Liver (tissue), 9 donors: Measurements from ENCODE around the gene DPM2. TPM values are rescaled to one million over a fixed set of nuclear protein-coding genes. Genes with fewer than 3 reads are reported as not detected.

ENCODE experiments used
- DNase-seq: peaks from one replicate; pipeline ENCODE4 v3.0.0-alpha.2; 2017; ENCODE audit warnings: low spot score
- H3K27ac ChIP-seq, 2 donors: one replicate each; pipeline ENCODE4 v1.7.0; 2013; ENCODE audit warnings: inconsistent platforms in 2 of 2, low read length in 2 of 2, control low read depth in 1 of 2, low read depth in 1 of 2, mild to moderate bottlenecking in 1 of 2
- H3K27me3 ChIP-seq, 4 donors: one replicate each; pipeline versions ENCODE4 v1.6.1 to v1.7.0; 2013; ENCODE audit warnings: low read length in 3 of 4, inconsistent platforms in 1 of 4, mild to moderate bottlenecking in 1 of 4, moderate library complexity in 1 of 4; ENCODE audit not compliant: control insufficient read depth in 4 of 4, insufficient read depth in 4 of 4
- H3K36me3 ChIP-seq, 4 donors: one replicate each; pipeline versions ENCODE4 v1.6.1 to v1.7.0; 2013; ENCODE audit warnings: low read length in 3 of 4, mild to moderate bottlenecking in 3 of 4, low read depth in 1 of 4, moderate library complexity in 1 of 4; ENCODE audit not compliant: control insufficient read depth in 4 of 4, insufficient read depth in 3 of 4
- H3K4me1 ChIP-seq, 4 donors: one replicate each; pipeline versions ENCODE4 v1.6.1 to v1.7.0; 2013; ENCODE audit warnings: low read length in 3 of 4, mild to moderate bottlenecking in 3 of 4, moderate library complexity in 1 of 4; ENCODE audit not compliant: control insufficient read depth in 4 of 4, insufficient read depth in 4 of 4
- H3K4me3 ChIP-seq, 3 donors: one replicate each; pipeline versions ENCODE4 v1.6.1 to v1.7.0; 2013; ENCODE audit warnings: low read length in 3 of 3, control low read depth in 1 of 3, low read depth in 1 of 3, mild to moderate bottlenecking in 1 of 3
- H3K9ac ChIP-seq, 2 donors: one replicate each; pipeline ENCODE4 v1.7.0; 2013; ENCODE audit warnings: low read length in 2 of 2, mild to moderate bottlenecking in 2 of 2, moderate library complexity in 2 of 2, control low read depth in 1 of 2, low read depth in 1 of 2
- H3K9me3 ChIP-seq, 4 donors: one replicate each; pipeline versions ENCODE4 v1.6.1 to v1.7.0; 2013; ENCODE audit warnings: low read length in 3 of 4; ENCODE audit not compliant: control insufficient read depth in 4 of 4
- ATF3 ChIP-seq: IDR thresholded peaks from 2 replicates; pipeline ENCODE4 v1.6.1; 2016; ENCODE audit warnings: antibody characterized with exemption
- CTCF ChIP-seq: fragments of 150-350 bp; IDR thresholded peaks from 2 replicates; pipeline ENCODE4 v1.5.1; 2017; ENCODE audit warnings: improper control_type of control experiment, low read depth, low read length; ENCODE audit not compliant: missing input control
- EGR1 ChIP-seq, 2 donors: IDR thresholded peaks; 2 replicates each; pipeline ENCODE4 v1.6.1; 2016 to 2018; ENCODE audit warnings: antibody characterized with exemption in 2 of 2, low read depth in 2 of 2
- FOXA1 ChIP-seq: IDR thresholded peaks from 2 replicates; pipeline ENCODE4 v1.6.1; 2016; ENCODE audit warnings: antibody characterized with exemption
- FOXA2 ChIP-seq: IDR thresholded peaks from 2 replicates; pipeline ENCODE4 v1.6.1; 2016; ENCODE audit warnings: antibody characterized with exemption
- GABPA ChIP-seq, 2 donors: IDR thresholded peaks in 1 of 2; conservative IDR thresholded peaks in 1 of 2; 2 replicates each; pipeline ENCODE4 v1.6.1; 2016; ENCODE audit warnings: antibody characterized with exemption in 2 of 2, mild to moderate bottlenecking in 1 of 2, moderate library complexity in 1 of 2
- HNF4A ChIP-seq, 2 donors: conservative IDR thresholded peaks; 2 replicates each; pipeline ENCODE4 v1.6.1; 2016; ENCODE audit warnings: antibody characterized with exemption in 2 of 2, mild to moderate bottlenecking in 2 of 2
- HNF4G ChIP-seq: IDR thresholded peaks from 2 replicates; pipeline ENCODE4 v1.6.1; 2016; ENCODE audit warnings: antibody characterized with exemption
- JUND ChIP-seq, 2 donors: IDR thresholded peaks; 2 replicates each; pipeline ENCODE4 v1.6.1; 2016; ENCODE audit warnings: antibody characterized with exemption in 2 of 2
- MAX ChIP-seq: IDR thresholded peaks from 2 replicates; pipeline ENCODE4 v1.6.1; 2016; ENCODE audit warnings: antibody characterized with exemption
- NR2F2 ChIP-seq: IDR thresholded peaks from 2 replicates; pipeline ENCODE4 v1.6.1; 2016; ENCODE audit warnings: antibody characterized with exemption
- RAD21 ChIP-seq, 2 donors: IDR thresholded peaks; 2 replicates each; pipeline ENCODE4 v1.6.1; 2016; ENCODE audit warnings: antibody characterized with exemption in 2 of 2, mild to moderate bottlenecking in 2 of 2
- REST ChIP-seq: IDR thresholded peaks from 2 replicates; pipeline ENCODE4 v1.6.1; 2016; ENCODE audit warnings: antibody characterized with exemption, mild to moderate bottlenecking
- RXRA ChIP-seq, 2 donors: IDR thresholded peaks; 2 replicates each; pipeline ENCODE4 v1.6.1; 2017 to 2018; ENCODE audit warnings: antibody characterized with exemption in 2 of 2, mild to moderate bottlenecking in 1 of 2
- SP1 ChIP-seq: IDR thresholded peaks from 2 replicates; pipeline ENCODE4 v1.6.1; 2018; ENCODE audit warnings: antibody characterized with exemption, mild to moderate bottlenecking
- TAF1 ChIP-seq: conservative IDR thresholded peaks from 2 replicates; pipeline ENCODE4 v1.6.1; 2016; ENCODE audit warnings: antibody characterized with exemption, mild to moderate bottlenecking
- YY1 ChIP-seq: IDR thresholded peaks from 2 replicates; pipeline ENCODE4 v1.6.1; 2016; ENCODE audit warnings: antibody characterized with exemption, mild to moderate bottlenecking
- ZBTB33 ChIP-seq: IDR thresholded peaks from 2 replicates; pipeline ENCODE4 v1.6.1; 2016; ENCODE audit warnings: antibody characterized with exemption
- WGBS: extraction: QIAGEN DNeasy Blood & Tissue Kit; methylation state at CpG from one replicate; pipeline ENCODE4 v1.1.7; 2013; 5-methylcytosine and 5-hydroxymethylcytosine counted together
- polyA plus RNA-seq, 2 donors: library from polyadenylated mRNA; stranded (reverse) in 1 of 2; unstranded in 1 of 2; fragments of 200-250 nt in 1 of 2; fragments of >200 nt in 1 of 2; fragmentation: Nextera tagmentation in 1 of 2; extraction: Ambion mirVana in 1 of 2; gene quantifications; one replicate each; pipeline versions ENCODE4 v1.2.1 to v1.2.3, GENCODE V29; 2013 to 2015
- total RNA-seq, 2 donors: library from RNA; depleted of rRNA; stranded (reverse); fragments of >200 nt; gene quantifications; one replicate each; pipeline ENCODE4 v1.2.3, GENCODE V29; 2014
- donor health status: healthy.
- donor health status: healthy.
- donor health status: healthy.
- donor health status: healthy.
- donor health status: healthy.

DPM2 gene
- total and polyA plus RNA-seq, 4 donors, result 9.3 to 25.0 (median 22.0) TPM

- no peak for DNase-seq
- no peaks in the 10 kb centered on the region for H3K27me3 ChIP-seq
- H3K4me3 ChIP-seq, result no peak overlapping the region
- H3K4me1 ChIP-seq, result peaks cover 23 to 58% (median 44%) of the 10 kb centered on the region in 4 donors
- H3K36me3 ChIP-seq, result no peaks in the 10 kb centered on the region
- TF ChIP-seq HNF4G (no peak), ATF3 (no peak), MAX (no peak), RAD21 (IDR thresholded peaks at IDR 0.05) (no peak), HNF4A (conservative IDR thresholded peaks at IDR 0.05) (no peak), EGR1 (IDR thresholded peaks at IDR 0.05; ENCODE audit: low read depth in 2 of 2) (no peak), CTCF (no peak), TAF1 (no peak), FOXA1 (no peak), SP1 (no peak), NR2F2 (no peak), YY1 (no peak), REST (no peak), RXRA (IDR thresholded peaks at IDR 0.05) (no peak), JUND (IDR thresholded peaks at IDR 0.05) (no peak), FOXA2 (no peak), GABPA (IDR thresholded peaks at IDR 0.05 in 1 of 2, conservative IDR thresholded peaks at IDR 0.05 in 1 of 2) (no peak)
- peak overlapping the region in 1 of 2 donors; percentile 3 for H3K27ac ChIP-seq
- no peaks in the 10 kb centered on the region for H3K9me3 ChIP-seq
- no peak overlapping the region for H3K9ac ChIP-seq
- 94% methylated on average over 13 of the region's 13 CpGs for whole genome bisulfite sequencing
These were observed 24.0 kb upstream of the DPM2 start for GRCh38 chr9:127961613-127962155.

- DNase-seq, result no peak
- Histone ChIP-seq H3K36me3 (no peaks in the 10 kb centered on the region), H3K27me3 (no peaks in the 10 kb centered on the region), H3K4me1 (peaks cover 18 to 53% (median 40%) of the 10 kb centered on the region in 4 donors), H3K4me3 (no peak overlapping the region), H3K9me3 (no peaks in the 10 kb centered on the region), H3K27ac (peak overlapping the region in 1 of 2 donors; percentile 39), H3K9ac (no peak overlapping the region)
- TF ChIP-seq RAD21 (IDR thresholded peaks at IDR 0.05) (no peak), JUND (IDR thresholded peaks at IDR 0.05) (no peak), FOXA2 (no peak), EGR1 (IDR thresholded peaks at IDR 0.05; ENCODE audit: low read depth in 2 of 2) (no peak), HNF4A (conservative IDR thresholded peaks at IDR 0.05) (no peak), TAF1 (no peak), MAX (no peak), HNF4G (no peak), YY1 (no peak), GABPA (IDR thresholded peaks at IDR 0.05 in 1 of 2, conservative IDR thresholded peaks at IDR 0.05 in 1 of 2) (no peak), FOXA1 (no peak), ZBTB33 (no peak), SP1 (no peak), ATF3 (no peak), RXRA (IDR thresholded peaks at IDR 0.05) (no peak), NR2F2 (no peak), REST (no peak)
- 97% methylated on average over 2 of the region's 2 CpGs for WGBS
These were observed 23.5 kb upstream of the DPM2 start for GRCh38 chr9:127961155-127961490.
